Activated naive CD4-positive, alpha-beta T cell treated with anti-CD3 and anti-CD28 coated beads, Interleukin-2, amount 50 U/mL, for 24 hours (primary cell): ENCODE data around the gene NFIA.

Experiments
- H3K27ac Mint-ChIP-seq: one replicate; pipeline ENCODE4 v1.8.0; 2021; ENCODE audit warnings: mild to moderate bottlenecking, mixed read lengths
- H3K27me3 Mint-ChIP-seq: one replicate; pipeline ENCODE4 v1.8.0; 2021; ENCODE audit warnings: mixed read lengths
- H3K36me3 Mint-ChIP-seq: one replicate; pipeline ENCODE4 v1.8.0; 2021; ENCODE audit warnings: mixed read lengths
- H3K4me1 Mint-ChIP-seq: one replicate; pipeline ENCODE4 v1.8.0; 2021; ENCODE audit warnings: mixed read lengths
- H3K4me3 Mint-ChIP-seq: one replicate; pipeline ENCODE4 v1.8.0; 2021; ENCODE audit warnings: mild to moderate bottlenecking, mixed read lengths
- H3K9me3 Mint-ChIP-seq: one replicate; pipeline ENCODE4 v1.8.0; 2021; ENCODE audit warnings: mixed read lengths

NFIA gene

GRCh38 chr1:61332796-61333195, 250.4 kb downstream of the NFIA start:
- H3K36me3 Mint-ChIP-seq: no peaks in the 10 kb centered on the region
- no peaks in the 10 kb centered on the region for H3K27me3 Mint-ChIP-seq
- H3K4me3 Mint-ChIP-seq: no peak overlapping the region
- H3K4me1 Mint-ChIP-seq: no peaks in the 10 kb centered on the region
- H3K9me3 Mint-ChIP-seq: no peaks in the 10 kb centered on the region
- no peak overlapping the region for H3K27ac Mint-ChIP-seq

GRCh38 chr1:61334718-61335589, 252.6 kb downstream of the NFIA start:
- Mint-ChIP-seq H3K9me3 (no peaks in the 10 kb centered on the region), H3K4me3 (no peak overlapping the region), H3K27me3 (no peaks in the 10 kb centered on the region), H3K36me3 (no peaks in the 10 kb centered on the region), H3K27ac (no peak overlapping the region), H3K4me1 (no peaks in the 10 kb centered on the region)

GRCh38 chr1:61337037-61337436, 254.7 kb downstream of the NFIA start:
- H3K36me3 Mint-ChIP-seq: no peaks in the 10 kb centered on the region
- no peaks in the 10 kb centered on the region for H3K9me3 Mint-ChIP-seq
- H3K27me3 Mint-ChIP-seq: no peaks in the 10 kb centered on the region
- no peaks in the 10 kb centered on the region for H3K4me1 Mint-ChIP-seq
- no peak overlapping the region for H3K27ac Mint-ChIP-seq
- no peak overlapping the region for H3K4me3 Mint-ChIP-seq

- Mint-ChIP-seq H3K27me3 (no peaks in the 10 kb centered on the region), H3K9me3 (no peaks in the 10 kb centered on the region), H3K36me3 (no peaks in the 10 kb centered on the region), H3K4me3 (no peak overlapping the region), H3K4me1 (no peaks in the 10 kb centered on the region), H3K27ac (no peak overlapping the region)
These were observed 255.1 kb downstream of the NFIA start for GRCh38 chr1:61337441-61337951.

GRCh38 chr1:61337981-61338848, 255.9 kb downstream of the NFIA start:
- Mint-ChIP-seq H3K9me3 (no peaks in the 10 kb centered on the region), H3K36me3 (no peaks in the 10 kb centered on the region), H3K4me1 (no peaks in the 10 kb centered on the region), H3K27me3 (no peaks in the 10 kb centered on the region), H3K27ac (no peak overlapping the region), H3K4me3 (no peak overlapping the region)

GRCh38 chr1:61338899-61339298, 256.5 kb downstream of the NFIA start:
- H3K36me3 Mint-ChIP-seq: no peaks in the 10 kb centered on the region
- no peaks in the 10 kb centered on the region for H3K4me1 Mint-ChIP-seq
- H3K27me3 Mint-ChIP-seq: no peaks in the 10 kb centered on the region
- H3K9me3 Mint-ChIP-seq: no peaks in the 10 kb centered on the region
- H3K4me3 Mint-ChIP-seq: no peak overlapping the region
- no peak overlapping the region for H3K27ac Mint-ChIP-seq

- Mint-ChIP-seq H3K27ac (no peak overlapping the region), H3K36me3 (no peaks in the 10 kb centered on the region), H3K9me3 (no peaks in the 10 kb centered on the region), H3K4me3 (no peak overlapping the region), H3K4me1 (no peaks in the 10 kb centered on the region), H3K27me3 (no peaks in the 10 kb centered on the region)
These were observed 259.1 kb downstream of the NFIA start for GRCh38 chr1:61341426-61341825.

- H3K9me3 Mint-ChIP-seq: no peaks in the 10 kb centered on the region
- no peak overlapping the region for H3K27ac Mint-ChIP-seq
- no peaks in the 10 kb centered on the region for H3K36me3 Mint-ChIP-seq
- no peaks in the 10 kb centered on the region for H3K4me1 Mint-ChIP-seq
- H3K27me3 Mint-ChIP-seq: no peaks in the 10 kb centered on the region
- no peak overlapping the region for H3K4me3 Mint-ChIP-seq
These were observed 261.5 kb downstream of the NFIA start for GRCh38 chr1:61343734-61344420.

- no peaks in the 10 kb centered on the region for H3K36me3 Mint-ChIP-seq
- no peaks in the 10 kb centered on the region for H3K9me3 Mint-ChIP-seq
- no peak overlapping the region for H3K27ac Mint-ChIP-seq
- H3K4me3 Mint-ChIP-seq: no peak overlapping the region
- no peaks in the 10 kb centered on the region for H3K4me1 Mint-ChIP-seq
- no peaks in the 10 kb centered on the region for H3K27me3 Mint-ChIP-seq
These were observed 262.3 kb downstream of the NFIA start for GRCh38 chr1:61344696-61345095.

- no peaks in the 10 kb centered on the region for H3K4me1 Mint-ChIP-seq
These were observed 265.8 kb downstream of the NFIA start for GRCh38 chr1:61348025-61348665.

GRCh38 chr1:61352845-61353435, 270.6 kb downstream of the NFIA start:
- Mint-ChIP-seq H3K27ac (no peak overlapping the region), H3K36me3 (no peaks in the 10 kb centered on the region), H3K9me3 (no peaks in the 10 kb centered on the region), H3K27me3 (no peaks in the 10 kb centered on the region), H3K4me1 (no peaks in the 10 kb centered on the region), H3K4me3 (no peak overlapping the region)

More at GRCh38 chr1:61348025-61348665, 265.8 kb downstream of the NFIA start:
- Mint-ChIP-seq H3K27ac (no peak overlapping the region), H3K9me3 (no peaks in the 10 kb centered on the region), H3K4me3 (no peak overlapping the region), H3K36me3 (no peaks in the 10 kb centered on the region), H3K27me3 (no peaks in the 10 kb centered on the region)

- H3K27ac Mint-ChIP-seq: no peak overlapping the region
- H3K27me3 Mint-ChIP-seq: no peaks in the 10 kb centered on the region
- no peaks in the 10 kb centered on the region for H3K36me3 Mint-ChIP-seq
- no peaks in the 10 kb centered on the region for H3K9me3 Mint-ChIP-seq
- H3K4me1 Mint-ChIP-seq: no peaks in the 10 kb centered on the region
- H3K4me3 Mint-ChIP-seq: no peak overlapping the region
These were observed 271.5 kb downstream of the NFIA start for GRCh38 chr1:61353797-61354406.

- Mint-ChIP-seq H3K4me3 (no peak overlapping the region), H3K27me3 (no peaks in the 10 kb centered on the region), H3K27ac (no peak overlapping the region), H3K36me3 (peaks cover 4% of the 10 kb centered on the region), H3K9me3 (no peaks in the 10 kb centered on the region), H3K4me1 (no peaks in the 10 kb centered on the region)
These were observed 273.7 kb downstream of the NFIA start for GRCh38 chr1:61356016-61356415.

GRCh38 chr1:61356995-61357394, 274.6 kb downstream of the NFIA start:
- H3K36me3 Mint-ChIP-seq: peaks cover 4% of the 10 kb centered on the region
- H3K9me3 Mint-ChIP-seq: no peaks in the 10 kb centered on the region
- no peaks in the 10 kb centered on the region for H3K4me1 Mint-ChIP-seq
- no peak overlapping the region for H3K4me3 Mint-ChIP-seq
- no peaks in the 10 kb centered on the region for H3K27me3 Mint-ChIP-seq
- H3K27ac Mint-ChIP-seq: no peak overlapping the region
